ENCODE measurements around the gene DNPH1.

Gene DNPH1

DNA sequence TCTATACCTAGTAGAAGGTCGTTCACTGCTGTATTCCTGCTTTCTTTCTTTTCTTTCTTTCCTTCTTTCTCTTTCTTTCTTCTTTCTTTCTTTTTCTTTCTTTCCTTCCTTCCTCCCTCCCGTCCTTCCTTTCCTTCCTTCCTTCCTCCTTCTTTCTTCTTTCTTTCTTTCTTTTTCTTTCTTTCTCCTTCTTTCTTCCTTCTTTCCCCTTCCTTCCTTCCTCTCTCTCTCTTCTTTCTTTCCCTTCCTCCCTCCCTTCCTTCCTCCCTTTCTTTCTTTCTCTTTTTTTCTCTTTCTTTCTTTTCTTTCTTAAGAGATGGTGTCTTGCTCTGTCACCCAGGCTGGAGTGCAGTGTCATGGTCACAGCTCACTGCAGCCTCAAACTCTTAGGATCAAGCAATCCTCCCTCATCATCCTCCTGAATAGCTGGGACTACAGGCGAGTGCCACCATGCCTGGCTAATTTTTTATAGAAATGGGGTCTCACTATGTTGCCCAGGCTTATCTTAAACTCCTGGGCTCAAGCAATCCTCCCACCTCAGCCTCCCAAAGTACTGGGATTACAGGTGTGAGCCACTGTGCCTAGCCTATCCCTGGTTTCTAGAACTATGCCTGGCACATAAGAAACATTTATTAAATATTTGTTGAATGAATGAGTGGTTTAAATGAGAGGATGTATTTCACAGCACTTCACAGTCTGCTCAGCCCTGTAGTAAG, 2.6 kb upstream of the DNPH1 start:
- DNase-seq (ENCODE audit: low read depth in 2 of 2): no peak
- TF ChIP-seq CTCF (IDR thresholded peaks at IDR 0.05; ENCODE audit: low read depth, low read length): no peak
- H3K4me3 ChIP-seq (replicated peaks in 1 of 2; ENCODE audit: low read depth in 2 of 2, low read length in 2 of 2): no peak overlapping the region

DNA sequence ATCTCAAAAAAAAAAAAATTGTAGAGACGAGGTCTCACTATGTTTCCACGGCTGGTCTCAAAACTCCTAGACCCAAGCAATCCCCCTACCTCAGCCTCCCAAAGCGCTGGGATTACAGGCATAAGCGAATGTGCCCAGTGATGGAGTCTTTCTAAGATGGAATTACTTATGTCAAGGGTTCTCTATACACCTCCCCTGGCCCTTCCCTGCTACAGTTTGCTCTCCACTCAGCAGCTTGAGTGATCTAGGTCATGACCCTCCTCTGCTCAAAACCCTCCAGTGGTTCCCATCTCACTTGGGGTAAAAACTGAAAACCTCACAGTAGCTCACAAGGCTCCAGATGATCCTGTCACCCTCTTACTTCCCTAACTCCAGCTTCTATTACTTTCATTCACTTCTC, 1.8 kb upstream of the DNPH1 start:
- TF ChIP-seq CTCF (IDR thresholded peaks at IDR 0.05; ENCODE audit: low read depth, low read length): no peak
- no peak overlapping the region for H3K4me3 ChIP-seq (replicated peaks in 1 of 2; ENCODE audit: low read depth in 2 of 2, low read length in 2 of 2)
- DNase-seq (ENCODE audit: low read depth in 2 of 2): no peak

DNA sequence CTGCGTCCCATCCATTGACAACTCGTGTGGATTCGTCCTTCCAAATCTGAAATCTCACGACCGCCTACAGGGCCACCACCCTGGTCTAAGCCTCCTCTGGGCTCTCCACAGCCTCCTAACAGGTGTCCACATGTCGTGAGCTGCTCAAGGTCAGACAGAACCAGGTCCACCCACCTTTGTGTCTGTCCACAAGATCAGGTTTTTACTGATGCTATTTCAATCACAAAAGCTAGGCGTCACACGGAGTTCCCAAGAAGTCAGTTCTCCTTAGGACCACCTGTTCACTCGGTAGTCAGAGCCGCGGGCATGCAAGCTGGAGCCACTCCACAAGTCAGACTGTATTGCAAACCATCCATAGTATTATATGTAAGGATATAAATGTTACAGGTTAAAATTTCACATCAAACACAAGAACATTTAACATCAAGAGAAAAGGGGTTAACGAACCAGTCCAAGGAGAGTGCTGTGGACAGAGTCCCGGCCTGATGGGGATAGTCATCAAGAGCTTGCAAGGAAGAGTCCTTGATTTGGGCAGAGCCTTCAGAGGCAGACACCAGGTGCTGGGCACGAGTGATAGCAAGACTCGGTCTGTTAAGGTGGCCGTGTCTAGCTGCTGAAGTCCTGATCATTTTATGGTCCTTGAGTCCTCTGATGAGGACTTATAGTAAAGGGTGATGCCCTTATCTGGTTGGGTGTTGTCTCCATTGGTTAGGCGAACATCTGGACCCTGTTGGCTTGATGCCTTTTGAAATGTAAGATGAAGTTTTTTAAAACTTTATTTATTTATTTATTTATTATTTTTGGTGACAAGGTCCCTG, 731 bp upstream of the DNPH1 start:
- H3K4me3 ChIP-seq (replicated peaks in 1 of 2; ENCODE audit: low read depth in 2 of 2, low read length in 2 of 2): peak overlapping the region in 1 of 2 donors; percentile 66
- no peak for TF ChIP-seq CTCF (IDR thresholded peaks at IDR 0.05; ENCODE audit: low read depth, low read length)
- no peak for DNase-seq (ENCODE audit: low read depth in 2 of 2)

DNA sequence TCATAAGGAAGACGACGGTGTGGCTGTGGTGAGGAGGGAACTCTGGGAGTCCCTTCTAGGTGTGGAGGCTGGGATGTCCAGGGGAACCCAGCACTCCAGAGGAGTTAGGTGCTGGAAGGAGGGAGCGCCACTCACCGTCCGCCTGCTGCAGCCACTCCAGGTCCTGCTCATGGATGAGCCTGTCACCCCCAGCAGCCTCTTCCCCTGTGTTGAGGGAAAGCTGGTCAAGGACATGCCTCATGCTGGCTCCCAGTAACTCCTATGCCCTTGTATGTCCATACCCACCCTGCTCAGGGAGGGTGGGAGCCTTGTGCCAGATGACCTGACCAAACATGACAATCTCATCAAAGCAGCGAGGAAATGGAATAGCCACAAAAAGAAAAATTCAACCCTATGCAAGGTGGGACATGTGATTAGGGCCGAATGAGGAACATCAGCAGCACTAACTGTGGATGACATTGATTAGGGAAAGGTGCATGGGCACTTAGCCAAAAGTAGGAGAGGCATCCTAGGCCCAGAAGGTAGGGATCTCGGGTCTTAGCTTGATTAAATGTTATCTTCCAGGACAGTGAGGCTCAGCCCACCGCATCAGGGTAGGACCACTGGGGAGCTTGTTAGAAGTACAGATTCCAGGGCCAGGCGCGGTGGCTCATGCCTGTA, 3.0 kb downstream of the DNPH1 start:
- DNase-seq (ENCODE audit: low read depth in 2 of 2): no peak
- H3K4me3 ChIP-seq (replicated peaks in 1 of 2; ENCODE audit: low read depth in 2 of 2, low read length in 2 of 2): no peak overlapping the region
- TF ChIP-seq CTCF (IDR thresholded peaks at IDR 0.05; ENCODE audit: low read depth, low read length): no peak

DNA sequence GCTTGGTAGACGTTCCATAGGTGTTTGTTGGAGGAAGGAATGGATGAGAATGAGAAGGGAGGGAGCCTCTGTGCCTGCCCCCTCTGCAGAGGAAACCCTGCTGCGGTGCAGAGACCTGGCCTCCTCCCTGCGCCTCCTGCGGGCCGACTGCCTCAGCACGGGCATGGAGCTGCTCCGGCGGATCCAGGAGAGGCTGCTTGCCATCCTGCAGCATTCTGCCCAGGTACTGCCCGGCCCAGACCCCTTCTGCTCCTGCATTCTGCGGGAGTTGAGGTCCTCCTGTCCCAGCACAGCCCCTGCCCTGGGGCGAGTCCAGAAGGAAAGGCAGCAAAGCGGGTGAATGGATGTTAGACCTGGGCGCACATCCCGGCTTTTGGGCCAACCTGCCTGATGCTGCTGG, 6.1 kb downstream of the DNPH1 start:
- no peak overlapping the region for H3K4me3 ChIP-seq (replicated peaks in 1 of 2; ENCODE audit: low read depth in 2 of 2, low read length in 2 of 2)
- TF ChIP-seq CTCF (IDR thresholded peaks at IDR 0.05; ENCODE audit: low read depth, low read length): no peak
- DNase-seq (ENCODE audit: low read depth in 2 of 2): no peak

DNA sequence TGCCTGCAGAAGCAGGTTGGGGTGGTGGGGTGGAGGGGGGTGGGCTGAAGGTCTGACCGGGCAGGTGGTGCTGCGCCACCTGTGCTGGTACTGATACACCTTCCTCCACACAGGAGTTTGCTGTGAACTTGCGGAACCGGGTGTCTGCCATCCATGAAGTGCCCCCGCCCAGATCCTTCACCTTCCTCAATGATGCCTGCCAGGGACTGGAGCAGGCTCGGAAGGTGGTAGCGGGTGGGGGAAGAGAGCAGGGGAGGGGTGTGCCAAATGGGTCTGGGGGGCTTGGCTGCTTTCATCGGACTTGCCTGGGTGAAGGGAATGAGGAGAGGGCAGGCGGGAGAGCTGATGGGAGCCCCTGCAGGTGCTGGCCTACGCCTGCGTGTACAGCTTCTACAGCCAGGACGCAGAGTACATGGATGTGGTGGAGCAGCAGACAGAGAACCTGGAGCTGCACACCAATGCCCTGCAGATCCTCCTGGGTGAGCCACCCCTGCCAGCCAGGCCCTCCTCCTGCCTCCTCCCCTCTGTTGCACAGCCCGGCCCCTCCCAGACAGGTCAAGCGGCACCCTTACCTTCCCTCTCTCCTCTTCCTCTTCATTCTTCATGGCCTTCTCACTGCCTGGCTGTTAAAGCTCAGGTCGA, 6.7 kb downstream of the DNPH1 start:
- DNase-seq (ENCODE audit: low read depth in 2 of 2): no peak
- TF ChIP-seq CTCF (IDR thresholded peaks at IDR 0.05; ENCODE audit: low read depth, low read length): no peak
- no peak overlapping the region for H3K4me3 ChIP-seq (replicated peaks in 1 of 2; ENCODE audit: low read depth in 2 of 2, low read length in 2 of 2)
